Measurements from ENCODE around the gene ECT2L.

ECT2L gene

DNA sequence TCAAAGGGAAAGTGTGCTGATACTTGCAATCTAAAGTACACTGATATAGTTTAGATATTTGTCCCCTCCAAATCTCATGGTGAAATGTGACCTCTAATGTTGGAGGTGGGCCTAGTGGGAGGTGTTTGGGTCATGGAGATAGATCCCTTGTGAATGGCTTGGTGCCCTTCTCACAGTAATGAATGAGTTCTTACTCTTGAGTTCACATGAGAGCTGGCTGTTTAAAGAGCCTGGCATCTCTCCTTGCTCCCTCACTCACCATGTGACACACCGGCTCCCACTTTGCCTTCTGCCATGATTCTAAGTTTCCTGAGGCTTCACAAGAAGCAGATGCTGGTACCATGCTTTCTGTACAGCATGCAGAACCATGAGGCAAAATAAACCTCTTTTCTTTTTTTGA is 114.1 kb downstream of the ECT2L start:
- DNase-seq (ENCODE audit: extremely low read depth, low read depth) = no peak
- TF ChIP-seq, protein P1, sequence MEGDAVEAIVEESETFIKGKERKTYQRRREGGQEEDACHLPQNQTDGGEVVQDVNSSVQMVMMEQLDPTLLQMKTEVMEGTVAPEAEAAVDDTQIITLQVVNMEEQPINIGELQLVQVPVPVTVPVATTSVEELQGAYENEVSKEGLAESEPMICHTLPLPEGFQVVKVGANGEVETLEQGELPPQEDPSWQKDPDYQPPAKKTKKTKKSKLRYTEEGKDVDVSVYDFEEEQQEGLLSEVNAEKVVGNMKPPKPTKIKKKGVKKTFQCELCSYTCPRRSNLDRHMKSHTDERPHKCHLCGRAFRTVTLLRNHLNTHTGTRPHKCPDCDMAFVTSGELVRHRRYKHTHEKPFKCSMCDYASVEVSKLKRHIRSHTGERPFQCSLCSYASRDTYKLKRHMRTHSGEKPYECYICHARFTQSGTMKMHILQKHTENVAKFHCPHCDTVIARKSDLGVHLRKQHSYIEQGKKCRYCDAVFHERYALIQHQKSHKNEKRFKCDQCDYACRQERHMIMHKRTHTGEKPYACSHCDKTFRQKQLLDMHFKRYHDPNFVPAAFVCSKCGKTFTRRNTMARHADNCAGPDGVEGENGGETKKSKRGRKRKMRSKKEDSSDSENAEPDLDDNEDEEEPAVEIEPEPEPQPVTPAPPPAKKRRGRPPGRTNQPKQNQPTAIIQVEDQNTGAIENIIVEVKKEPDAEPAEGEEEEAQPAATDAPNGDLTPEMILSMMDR (IDR thresholded peaks at IDR 0.05; ENCODE audit: low read depth, low read length) = no peak

DNA sequence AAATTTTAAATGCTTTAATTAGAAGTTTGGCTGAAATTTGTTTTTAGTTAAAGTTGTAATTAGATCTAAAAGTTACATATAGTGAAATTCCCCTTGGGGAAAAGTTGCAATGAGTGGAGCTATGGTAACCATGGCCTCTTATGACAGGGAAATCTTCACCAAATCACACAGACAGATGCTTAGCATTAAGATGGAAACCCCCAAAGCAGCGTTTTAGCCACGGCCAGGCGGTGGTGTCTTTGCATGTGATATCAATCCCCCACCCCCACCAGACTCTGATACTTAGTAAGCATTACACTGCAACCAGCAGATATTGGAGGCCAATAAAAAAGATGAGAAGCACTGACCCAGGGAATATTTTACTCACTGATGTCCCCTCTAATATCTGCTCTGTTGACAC is 116.4 kb downstream of the ECT2L start:
- TF ChIP-seq, protein P1 (IDR thresholded peaks at IDR 0.05; ENCODE audit: low read depth, low read length) = no peak
- DNase-seq (ENCODE audit: extremely low read depth, low read depth) = no peak

DNA sequence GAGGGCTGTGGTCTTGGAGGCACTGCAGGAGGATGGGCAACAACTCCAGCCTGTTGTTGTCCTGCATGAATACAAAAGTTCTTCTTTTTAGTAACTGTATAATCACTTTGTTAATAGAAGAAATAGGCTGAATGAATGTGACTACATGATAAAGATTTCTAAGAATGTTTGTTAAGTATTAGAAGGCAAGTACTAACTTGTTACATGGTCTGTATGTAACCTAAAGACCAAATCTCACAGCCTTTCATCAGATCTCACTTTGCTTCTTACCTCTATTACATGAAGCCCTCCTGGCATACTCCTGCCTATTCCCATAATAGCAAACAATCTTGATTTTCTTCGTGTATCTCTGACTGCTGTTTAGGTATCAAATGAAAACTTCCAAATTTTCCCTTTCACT is 118.8 kb downstream of the ECT2L start:
- TF ChIP-seq, protein P1 (IDR thresholded peaks at IDR 0.05; ENCODE audit: low read depth, low read length) = no peak
- no peak for DNase-seq (ENCODE audit: extremely low read depth, low read depth)

DNA sequence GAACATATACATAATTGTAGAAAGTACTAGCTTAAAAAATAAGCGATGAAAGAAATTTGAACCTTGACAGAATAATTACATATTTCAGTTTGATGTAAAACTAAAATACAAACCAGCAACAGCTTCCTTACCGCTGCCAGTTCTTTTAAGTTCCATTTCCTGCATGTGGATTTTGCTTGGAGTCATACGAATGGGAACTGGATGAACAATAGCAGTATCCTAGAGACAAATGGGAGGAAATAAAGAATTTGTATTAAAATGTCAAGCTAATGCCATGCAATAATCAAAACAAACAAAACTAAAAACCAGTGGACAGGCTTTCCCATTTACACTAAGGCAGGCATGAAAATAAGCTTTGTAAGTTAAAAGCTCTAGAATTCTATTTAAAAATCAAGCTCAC is 125.0 kb downstream of the ECT2L start:
- no peak for DNase-seq (ENCODE audit: extremely low read depth, low read depth)
- TF ChIP-seq, protein P1 (IDR thresholded peaks at IDR 0.05; ENCODE audit: low read depth, low read length) = no peak

DNA sequence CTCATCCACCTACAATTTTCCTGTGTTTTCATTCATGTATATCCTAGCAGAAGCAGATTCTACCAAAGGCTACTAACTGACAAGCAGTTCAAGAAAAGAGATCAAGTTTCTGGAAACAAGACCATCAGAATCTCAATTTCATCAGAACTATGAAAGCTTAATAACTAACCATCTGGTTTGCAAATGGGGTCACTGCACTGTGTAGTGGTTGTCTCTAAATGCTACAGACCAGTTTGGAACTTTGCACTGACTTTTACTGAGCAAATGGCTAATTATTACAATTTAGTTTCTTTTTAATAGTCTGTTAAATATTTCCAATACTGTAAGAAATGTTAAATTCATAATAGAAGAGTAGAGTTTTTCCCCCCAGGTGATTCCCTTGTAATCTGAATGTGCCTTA is 127.7 kb downstream of the ECT2L start:
- TF ChIP-seq, protein P1 (IDR thresholded peaks at IDR 0.05; ENCODE audit: low read depth, low read length) = no peak
- DNase-seq (ENCODE audit: extremely low read depth, low read depth) = no peak

DNA sequence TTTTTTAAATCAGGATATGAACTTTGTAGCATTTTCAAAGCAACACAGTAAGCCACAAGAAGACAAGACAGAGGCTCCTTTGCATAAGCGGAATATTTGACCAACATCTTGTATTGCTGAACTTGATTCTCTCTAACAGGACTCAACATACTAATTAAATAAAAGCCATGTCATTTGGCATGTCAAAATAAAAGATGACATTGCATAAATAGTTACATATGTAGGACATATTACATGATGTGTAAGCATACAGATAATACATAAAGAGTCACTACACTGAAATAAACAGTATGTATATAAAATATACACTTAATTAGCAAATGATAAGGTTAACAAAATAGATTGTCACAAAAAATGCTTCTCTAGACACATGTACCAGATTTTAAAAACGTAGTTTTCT is 129.9 kb downstream of the ECT2L start:
- no peak for DNase-seq (ENCODE audit: extremely low read depth, low read depth)
- TF ChIP-seq, protein P1 (IDR thresholded peaks at IDR 0.05; ENCODE audit: low read depth, low read length) = no peak

DNA sequence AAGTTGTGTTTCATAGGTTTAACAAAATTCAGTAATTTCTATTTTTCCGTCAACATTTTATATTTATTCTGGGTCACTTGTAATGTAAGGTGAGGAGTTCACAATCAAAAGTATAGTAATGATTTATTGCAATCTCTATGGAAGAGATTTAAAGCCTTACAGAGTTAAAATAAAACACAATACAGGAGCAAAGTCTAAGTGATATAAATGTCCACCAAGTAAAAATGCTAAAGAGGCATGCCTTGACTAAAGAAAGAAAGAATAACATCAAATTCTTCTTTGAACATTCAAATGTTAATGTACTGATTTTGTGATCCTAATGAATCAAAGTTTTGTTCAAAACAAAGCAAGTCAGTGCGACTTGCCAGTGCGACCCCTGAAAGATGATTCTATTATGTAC is 130.7 kb downstream of the ECT2L start:
- TF ChIP-seq, protein P1 (IDR thresholded peaks at IDR 0.05; ENCODE audit: low read depth, low read length) = no peak
- DNase-seq (ENCODE audit: extremely low read depth, low read depth) = no peak
